ENCODE data around the gene IGF2R. TPM values are rescaled to one million over a fixed set of nuclear protein-coding genes. Genes with fewer than 3 reads are reported as not detected.

Gene IGF2R
- total and polyA plus RNA-seq, 2 of the 13 experiments (the other 11 are each of a cell fraction or from before 2014, with no cell fraction given), result 38.3 to 70.0 TPM

- TF ChIP-seq, protein P1, sequence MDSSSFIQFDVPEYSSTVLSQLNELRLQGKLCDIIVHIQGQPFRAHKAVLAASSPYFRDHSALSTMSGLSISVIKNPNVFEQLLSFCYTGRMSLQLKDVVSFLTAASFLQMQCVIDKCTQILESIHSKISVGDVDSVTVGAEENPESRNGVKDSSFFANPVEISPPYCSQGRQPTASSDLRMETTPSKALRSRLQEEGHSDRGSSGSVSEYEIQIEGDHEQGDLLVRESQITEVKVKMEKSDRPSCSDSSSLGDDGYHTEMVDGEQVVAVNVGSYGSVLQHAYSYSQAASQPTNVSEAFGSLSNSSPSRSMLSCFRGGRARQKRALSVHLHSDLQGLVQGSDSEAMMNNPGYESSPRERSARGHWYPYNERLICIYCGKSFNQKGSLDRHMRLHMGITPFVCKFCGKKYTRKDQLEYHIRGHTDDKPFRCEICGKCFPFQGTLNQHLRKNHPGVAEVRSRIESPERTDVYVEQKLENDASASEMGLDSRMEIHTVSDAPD (CRISPR knock-in tag; IDR thresholded peaks at IDR 0.05), result no peak
- TF ChIP-seq ZNF724P (CRISPR knock-in tag; IDR thresholded peaks at IDR 0.05; ENCODE audit: borderline replicate concordance) (no peak), NR0B2 (CRISPR knock-in tag; IDR thresholded peaks at IDR 0.05) (peak; percentile 77; the same call in 1 of the 2 replicates), MIXL1 (CRISPR knock-in tag; IDR thresholded peaks at IDR 0.05) (no peak), HDAC6 (IDR thresholded peaks at IDR 0.05; ENCODE audit: low read depth, low read length) (no peak), SAP130 (CRISPR knock-in tag; IDR thresholded peaks at IDR 0.05; ENCODE audit: low read depth) (peak; percentile 14), ZNF614 (CRISPR knock-in tag; IDR thresholded peaks at IDR 0.05; ENCODE audit: borderline replicate concordance) (no peak), ATM (IDR thresholded peaks at IDR 0.05; ENCODE audit: borderline replicate concordance) (no peak), IKZF5 (CRISPR knock-in tag; IDR thresholded peaks at IDR 0.05) (no peak), ZNF552 (CRISPR knock-in tag; IDR thresholded peaks at IDR 0.05; ENCODE audit: borderline replicate concordance) (no peak), ELF3 (CRISPR knock-in tag; IDR thresholded peaks at IDR 0.05) (no peak), HMGA1 (CRISPR knock-in tag; conservative IDR thresholded peaks at IDR 0.05) (no peak), RBAK (CRISPR knock-in tag; IDR thresholded peaks at IDR 0.05) (no peak), PCBP2 (optimal IDR thresholded peaks at IDR 0.05; ENCODE audit: low read depth, low read length, poor library complexity, severe bottlenecking) (no peak), MEIS2 (CRISPR knock-in tag; IDR thresholded peaks at IDR 0.05) (no peak), ZNF362 (CRISPR knock-in tag; IDR thresholded peaks at IDR 0.05; ENCODE audit: borderline replicate concordance) (no peak), BRCA1 (CRISPR knock-in tag; IDR thresholded peaks at IDR 0.05) (no peak), IRX3 (CRISPR knock-in tag; IDR thresholded peaks at IDR 0.05; ENCODE audit: borderline replicate concordance, low read depth) (peak; percentile 18; the same call in 1 of the 2 replicates), JUNB (CRISPR knock-in tag; IDR thresholded peaks at IDR 0.05; ENCODE audit: borderline replicate concordance) (no peak), ARHGAP35 (CRISPR knock-in tag; IDR thresholded peaks at IDR 0.05; ENCODE audit: borderline replicate concordance) (0 out of 2 replicates have a peak, but pooled peaks have one; percentile 56), ZIK1 (CRISPR knock-in tag; IDR thresholded peaks at IDR 0.05; ENCODE audit: borderline replicate concordance, low read depth) (peak; percentile 58; the same call in 1 of the 2 replicates)
- TF ChIP-seq, protein P2, sequence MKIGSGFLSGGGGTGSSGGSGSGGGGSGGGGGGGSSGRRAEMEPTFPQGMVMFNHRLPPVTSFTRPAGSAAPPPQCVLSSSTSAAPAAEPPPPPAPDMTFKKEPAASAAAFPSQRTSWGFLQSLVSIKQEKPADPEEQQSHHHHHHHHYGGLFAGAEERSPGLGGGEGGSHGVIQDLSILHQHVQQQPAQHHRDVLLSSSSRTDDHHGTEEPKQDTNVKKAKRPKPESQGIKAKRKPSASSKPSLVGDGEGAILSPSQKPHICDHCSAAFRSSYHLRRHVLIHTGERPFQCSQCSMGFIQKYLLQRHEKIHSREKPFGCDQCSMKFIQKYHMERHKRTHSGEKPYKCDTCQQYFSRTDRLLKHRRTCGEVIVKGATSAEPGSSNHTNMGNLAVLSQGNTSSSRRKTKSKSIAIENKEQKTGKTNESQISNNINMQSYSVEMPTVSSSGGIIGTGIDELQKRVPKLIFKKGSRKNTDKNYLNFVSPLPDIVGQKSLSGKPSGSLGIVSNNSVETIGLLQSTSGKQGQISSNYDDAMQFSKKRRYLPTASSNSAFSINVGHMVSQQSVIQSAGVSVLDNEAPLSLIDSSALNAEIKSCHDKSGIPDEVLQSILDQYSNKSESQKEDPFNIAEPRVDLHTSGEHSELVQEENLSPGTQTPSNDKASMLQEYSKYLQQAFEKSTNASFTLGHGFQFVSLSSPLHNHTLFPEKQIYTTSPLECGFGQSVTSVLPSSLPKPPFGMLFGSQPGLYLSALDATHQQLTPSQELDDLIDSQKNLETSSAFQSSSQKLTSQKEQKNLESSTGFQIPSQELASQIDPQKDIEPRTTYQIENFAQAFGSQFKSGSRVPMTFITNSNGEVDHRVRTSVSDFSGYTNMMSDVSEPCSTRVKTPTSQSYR (CRISPR knock-in tag; IDR thresholded peaks at IDR 0.05; ENCODE audit: borderline replicate concordance), result 0 out of 2 replicates have a peak, but pooled peaks have one; percentile 36
Observed at GRCh38 chr6:159969204-159969912, 476 bp downstream of the IGF2R start (continued).

Data from HepG2 (cell line).